ENCODE results near the gene MED14. TPM values are rescaled to one million over a fixed set of nuclear protein-coding genes. Genes with fewer than 3 reads are reported as not detected.

Gene MED14
- total and polyA plus RNA-seq, 2 experiments from 2014 or later = 16.0 to 31.9 TPM

- H3K79me2 ChIP-seq = no peaks in the 10 kb centered on the region
- H3K4me2 ChIP-seq = no peak overlapping the region
- H3K4me3 ChIP-seq = no peak overlapping the region
- no peak overlapping the region for H3K27ac ChIP-seq
- no peaks in the 10 kb centered on the region for H3K27me3 ChIP-seq
- 94% methylated on average over 5 of the region's 5 CpGs for WGBS (ENCODE audit: low lambda C conversion rate, missing lambda C conversion rate)
- no peaks in the 10 kb centered on the region for H3K9me3 ChIP-seq (ENCODE audit: low read depth)
- H3K36me3 ChIP-seq (replicated peaks; ENCODE audit: insufficient read depth, low read depth) = no peaks in the 10 kb centered on the region
- H3K9me2 ChIP-seq (replicated peaks; ENCODE audit: insufficient read depth) = no peaks in the 10 kb centered on the region
- H2AFZ ChIP-seq = no peak overlapping the region
- TF ChIP-seq EZH2 (IDR thresholded peaks at IDR 0.05; ENCODE audit: borderline replicate concordance) = no peak
- TF ChIP-seq EZH2phosphoT487 (IDR thresholded peaks at IDR 0.05; ENCODE audit: low read depth, severe bottlenecking, unreplicated experiment) = no peak
- no peak for TF ChIP-seq CTCF (IDR thresholded peaks at IDR 0.05; ENCODE audit: poor library complexity)
- no peak for DNase-seq (ENCODE audit: low spot score)
- no peaks in the 10 kb centered on the region for H3K4me1 ChIP-seq (ENCODE audit: insufficient read depth)
- H4K20me1 ChIP-seq (ENCODE audit: insufficient read depth, poor library complexity, severe bottlenecking) = no peaks in the 10 kb centered on the region
Measured at GRCh38 chrX:40660381-40660780, 75.0 kb downstream of the MED14 start.

GRCh38 chrX:40653535-40653934 is 81.8 kb downstream of the MED14 start:
- Histone ChIP-seq H3K4me2 (no peak overlapping the region), H3K79me2 (no peaks in the 10 kb centered on the region), H3K4me3 (no peak overlapping the region), H3K27me3 (no peaks in the 10 kb centered on the region), H3K4me1 (ENCODE audit: insufficient read depth) (no peaks in the 10 kb centered on the region), H4K20me1 (ENCODE audit: insufficient read depth, poor library complexity, severe bottlenecking) (no peaks in the 10 kb centered on the region), H3K9me2 (replicated peaks; ENCODE audit: insufficient read depth) (no peaks in the 10 kb centered on the region), H3K27ac (no peak overlapping the region), H3K36me3 (replicated peaks; ENCODE audit: insufficient read depth, low read depth) (no peaks in the 10 kb centered on the region), H3K9me3 (ENCODE audit: low read depth) (no peaks in the 10 kb centered on the region), H2AFZ (no peak overlapping the region)
- TF ChIP-seq EZH2 (IDR thresholded peaks at IDR 0.05; ENCODE audit: borderline replicate concordance) (no peak), EZH2phosphoT487 (IDR thresholded peaks at IDR 0.05; ENCODE audit: low read depth, severe bottlenecking, unreplicated experiment) (no peak), CTCF (IDR thresholded peaks at IDR 0.05; ENCODE audit: poor library complexity) (no peak)
- WGBS (ENCODE audit: low lambda C conversion rate, missing lambda C conversion rate) = 88% methylated on average over 2 of the region's 2 CpGs
- DNase-seq (ENCODE audit: low spot score) = no peak

GRCh38 chrX:40652664-40653063 is 82.7 kb downstream of the MED14 start:
- DNase-seq (ENCODE audit: low spot score) = no peak
- Histone ChIP-seq H3K4me2 (no peak overlapping the region), H3K9me2 (replicated peaks; ENCODE audit: insufficient read depth) (no peaks in the 10 kb centered on the region), H3K79me2 (no peaks in the 10 kb centered on the region), H3K4me3 (no peak overlapping the region), H2AFZ (no peak overlapping the region), H3K9me3 (ENCODE audit: low read depth) (no peaks in the 10 kb centered on the region), H3K4me1 (ENCODE audit: insufficient read depth) (peaks cover 4% of the 10 kb centered on the region), H3K36me3 (replicated peaks; ENCODE audit: insufficient read depth, low read depth) (no peaks in the 10 kb centered on the region), H4K20me1 (ENCODE audit: insufficient read depth, poor library complexity, severe bottlenecking) (no peaks in the 10 kb centered on the region), H3K27me3 (no peaks in the 10 kb centered on the region), H3K27ac (no peak overlapping the region)
- TF ChIP-seq EZH2 (IDR thresholded peaks at IDR 0.05; ENCODE audit: borderline replicate concordance) (no peak), EZH2phosphoT487 (IDR thresholded peaks at IDR 0.05; ENCODE audit: low read depth, severe bottlenecking, unreplicated experiment) (no peak), CTCF (IDR thresholded peaks at IDR 0.05; ENCODE audit: poor library complexity) (no peak)
- WGBS (ENCODE audit: low lambda C conversion rate, missing lambda C conversion rate) = 93% methylated on average over 1 of the region's 1 CpG
